ENCODE measurements around the gene SERF2. TPM values are rescaled to one million over a fixed set of nuclear protein-coding genes. Genes with fewer than 3 reads are reported as not detected.
"Not testable (repeated sequence)": the region's sequence is repeated elsewhere in the genome, so short reads cannot be mapped to it uniquely, and the experiment has no call there.

SERF2 gene
- polyA plus RNA-seq, 4 donors, result 568 to 773 (median 657) TPM

GRCh38 chr15:43826508-43827341, 34.6 kb downstream of the SERF2 start, which contains the start of gene WDR76:
Gene WDR76 (plus strand): TSS chr15:43827002. CDS start chr15:43827033, 31 bp downstream.
- peak in 2 of 4 donors; percentile 62 to 65 for DNase-seq (ENCODE audit: low read depth in 4 of 4, low spot score in 3 of 4)

GRCh38 chr15:43828061-43828657, 36.0 kb downstream of the SERF2 start:
- DNase-seq (ENCODE audit: low read depth in 4 of 4, low spot score in 3 of 4), result no peak

- DNase-seq (ENCODE audit: low read depth in 4 of 4, low spot score in 3 of 4), result not testable (repeated sequence)
These were observed 37.9 kb downstream of the SERF2 start for GRCh38 chr15:43829951-43830540.

- DNase-seq (ENCODE audit: low read depth in 4 of 4, low spot score in 3 of 4), result not testable (repeated sequence)
These were observed 38.7 kb downstream of the SERF2 start for GRCh38 chr15:43830691-43831275.

GRCh38 chr15:43831519-43832052, 39.5 kb downstream of the SERF2 start:
- DNase-seq (ENCODE audit: low read depth in 4 of 4, low spot score in 3 of 4), result not testable (repeated sequence)

GRCh38 chr15:43832485-43832884, 40.4 kb downstream of the SERF2 start:
- DNase-seq (ENCODE audit: low read depth in 4 of 4, low spot score in 3 of 4), result not testable (repeated sequence)

- DNase-seq (ENCODE audit: low read depth in 4 of 4, low spot score in 3 of 4), result no peak
These were observed 53.3 kb downstream of the SERF2 start for GRCh38 chr15:43845421-43845820.

Other genes starting within 250 kb of the SERF2 start
- gene PPIP5K1, start 202.1 kb upstream of the SERF2 start, polyA plus RNA-seq (ENCODE audit: insufficient read length in 4 of 4), result 10 to 100 TPM; 11.4 to 33.2 (median 22.4) TPM
- gene CKMT1B, start 198.3 kb upstream of the SERF2 start, polyA plus RNA-seq (ENCODE audit: insufficient read length in 4 of 4), result 1 to 10 TPM in 3 of 4 donors, under 1 TPM in 1; 0.66 to 3.7 (median 2.3) TPM
- gene STRC, start 173.5 kb upstream of the SERF2 start, polyA plus RNA-seq (ENCODE audit: insufficient read length in 4 of 4), result 1 to 10 TPM in 2 of 4 donors, under 1 TPM in 2; 0.64 to 2.1 (median 1.2) TPM
- gene CATSPER2, start 143.5 kb upstream of the SERF2 start, polyA plus RNA-seq (ENCODE audit: insufficient read length in 4 of 4), result 1 to 10 TPM; 2.3 to 10.0 (median 3.9) TPM
- gene CKMT1A, start 98.5 kb upstream of the SERF2 start, polyA plus RNA-seq (ENCODE audit: insufficient read length in 4 of 4), result 1 to 10 TPM in 3 of 4 donors, under 1 TPM in 1; 0.40 to 2.6 (median 1.7) TPM
- 100 to 1,000 TPM; 487 to 703 (median 583) TPM for gene PDIA3, start 45.9 kb upstream of the SERF2 start, polyA plus RNA-seq (ENCODE audit: insufficient read length in 4 of 4)
- 1 to 10 TPM; 1.8 to 3.8 (median 2.9) TPM for gene ELL3, start 15.4 kb upstream of the SERF2 start, polyA plus RNA-seq (ENCODE audit: insufficient read length in 4 of 4)
- under 1 TPM in 1 of 4 donors, not detected in 3; 0.81 TPM for gene SERINC4, start 7.9 kb downstream of the SERF2 start, polyA plus RNA-seq (ENCODE audit: insufficient read length in 4 of 4)
- gene HYPK, start 8.3 kb downstream of the SERF2 start, polyA plus RNA-seq (ENCODE audit: insufficient read length in 4 of 4), result 10 to 100 TPM in 3 of 4 donors, 1 to 10 TPM in 1; 8.0 to 17.1 (median 12.9) TPM
- 10 to 100 TPM; 46.8 to 74.9 (median 64.8) TPM for gene MFAP1, start 32.4 kb downstream of the SERF2 start, polyA plus RNA-seq (ENCODE audit: insufficient read length in 4 of 4)
- 10 to 100 TPM; 13.6 to 17.0 (median 15.1) TPM for gene WDR76, start 34.7 kb downstream of the SERF2 start, polyA plus RNA-seq (ENCODE audit: insufficient read length in 4 of 4)

Data from left renal pelvis (tissue), 4 donors.